Measurements from ENCODE around the gene UCK2.

GRCh38 chr1:165897326-165898303, 70.2 kb downstream of the UCK2 start:
- TF ChIP-seq CTCF (IDR thresholded peaks at IDR 0.05; ENCODE audit: insufficient read depth, low read depth, low read length) (no peak), EZH2 (IDR thresholded peaks at IDR 0.05; ENCODE audit: insufficient read depth, low read length) (no peak)
